MM.1S (cell line): ENCODE measurements around the gene CPLANE1.

Experiments used
- EZH2 ChIP-seq: fragments of 300-600 bp; sonication (generic); optimal IDR thresholded peaks from 2 replicates; pipeline ENCODE3; 2017; ENCODE audit warnings: low read depth, mild to moderate bottlenecking, antibody characterized with exemption, low read length, mixed read lengths
- EZH2phosphoT487 ChIP-seq: fragments of 300-600 bp; sonication (generic); IDR thresholded peaks from 2 replicates; pipeline ENCODE4 v1.6.1; 2018; ENCODE audit warnings: antibody characterized with exemption, low read length
- TF ChIP-seq, protein P1 (sequence below): fragments of 300-600 bp; sonication (generic); IDR thresholded peaks from 2 replicates; pipeline ENCODE4 v1.5.1; 2016; ENCODE audit warnings: antibody characterized with exemption, low read length, mixed read lengths

DNA sequence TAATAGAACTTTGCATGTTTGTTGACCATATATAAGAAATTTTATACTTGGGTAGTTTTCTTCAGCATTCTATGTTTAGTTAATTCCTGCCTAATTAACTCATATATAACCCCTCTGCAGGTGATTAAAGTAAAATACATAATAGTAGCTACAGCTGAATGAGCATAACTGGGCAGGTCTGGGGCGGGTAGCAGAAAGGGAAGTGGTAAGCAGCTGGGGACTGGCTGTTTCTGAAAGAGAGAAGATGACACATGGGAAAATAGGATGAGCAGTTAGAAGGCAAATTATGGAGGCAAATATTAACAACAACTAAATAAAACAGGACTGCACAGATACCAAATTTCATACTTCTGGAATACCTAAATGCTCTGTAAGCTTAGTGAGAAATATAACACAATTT lies 128.1 kb downstream of the CPLANE1 start:
- TF ChIP-seq, protein P1, sequence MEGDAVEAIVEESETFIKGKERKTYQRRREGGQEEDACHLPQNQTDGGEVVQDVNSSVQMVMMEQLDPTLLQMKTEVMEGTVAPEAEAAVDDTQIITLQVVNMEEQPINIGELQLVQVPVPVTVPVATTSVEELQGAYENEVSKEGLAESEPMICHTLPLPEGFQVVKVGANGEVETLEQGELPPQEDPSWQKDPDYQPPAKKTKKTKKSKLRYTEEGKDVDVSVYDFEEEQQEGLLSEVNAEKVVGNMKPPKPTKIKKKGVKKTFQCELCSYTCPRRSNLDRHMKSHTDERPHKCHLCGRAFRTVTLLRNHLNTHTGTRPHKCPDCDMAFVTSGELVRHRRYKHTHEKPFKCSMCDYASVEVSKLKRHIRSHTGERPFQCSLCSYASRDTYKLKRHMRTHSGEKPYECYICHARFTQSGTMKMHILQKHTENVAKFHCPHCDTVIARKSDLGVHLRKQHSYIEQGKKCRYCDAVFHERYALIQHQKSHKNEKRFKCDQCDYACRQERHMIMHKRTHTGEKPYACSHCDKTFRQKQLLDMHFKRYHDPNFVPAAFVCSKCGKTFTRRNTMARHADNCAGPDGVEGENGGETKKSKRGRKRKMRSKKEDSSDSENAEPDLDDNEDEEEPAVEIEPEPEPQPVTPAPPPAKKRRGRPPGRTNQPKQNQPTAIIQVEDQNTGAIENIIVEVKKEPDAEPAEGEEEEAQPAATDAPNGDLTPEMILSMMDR = no peak
- TF ChIP-seq EZH2phosphoT487 (no peak), EZH2 (no peak)
